Stimulated activated CD4-positive, alpha-beta T cell treated with anti-CD3 and anti-CD28 coated beads, Interleukin-15, amount 100 ng/mL, for 48 hours (primary cell): ENCODE data around the gene TLR7.

Experiments used
- DNase-seq, 2 donors: peaks; one replicate each; pipeline ENCODE4 v3.0.0-alpha.2; 2020; ENCODE audit warnings: low read depth in 2 of 2

Gene TLR7

DNA sequence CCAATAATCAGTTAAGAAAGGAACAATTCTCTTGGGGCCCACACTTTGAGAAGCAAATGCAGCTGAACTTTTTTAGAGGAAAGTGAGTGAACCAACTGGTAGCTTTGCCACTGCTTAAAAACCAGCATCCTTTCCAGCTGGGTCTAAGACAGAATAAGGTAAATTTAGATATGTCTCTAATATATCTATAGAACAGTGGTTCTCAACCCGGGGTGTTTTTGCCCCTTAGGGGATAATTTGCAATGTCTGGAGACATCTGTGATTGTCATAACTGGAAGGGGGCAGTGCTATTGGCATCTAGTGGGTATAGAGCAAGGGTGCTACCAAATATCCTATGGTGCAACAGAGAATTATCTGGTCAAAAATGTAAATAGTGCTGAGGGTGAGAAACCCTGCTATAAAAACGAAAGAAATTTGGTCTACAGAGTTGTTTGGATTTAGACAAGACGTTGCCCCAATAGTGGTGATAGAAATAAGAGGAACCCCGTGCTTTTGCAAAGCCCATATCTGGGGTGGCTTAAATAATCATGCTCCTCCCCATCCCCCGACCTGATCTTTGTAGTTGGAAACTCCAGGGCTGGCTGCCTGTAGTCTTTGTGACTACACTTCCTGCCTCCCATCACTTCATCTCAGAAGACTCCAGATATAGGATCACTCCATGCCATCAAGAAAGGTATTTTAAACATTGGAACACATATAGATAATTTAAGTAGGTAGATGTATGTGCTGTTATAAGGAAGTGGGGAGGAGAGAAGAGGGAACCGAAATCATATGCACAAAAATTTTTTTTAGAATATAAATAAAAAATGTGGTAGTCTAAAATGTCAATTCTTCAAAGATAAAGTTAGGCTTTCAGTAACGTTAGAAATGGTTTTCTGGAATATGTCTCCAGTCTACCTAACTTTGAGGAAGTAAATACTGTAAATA is at the start of gene TLR7:
TSS of gene TLR7 (plus strand) at position 622 of the 927 bp plus-strand sequence. CDS start 507 bp downstream, outside the sequence.
- DNase-seq, result no peak

DNA sequence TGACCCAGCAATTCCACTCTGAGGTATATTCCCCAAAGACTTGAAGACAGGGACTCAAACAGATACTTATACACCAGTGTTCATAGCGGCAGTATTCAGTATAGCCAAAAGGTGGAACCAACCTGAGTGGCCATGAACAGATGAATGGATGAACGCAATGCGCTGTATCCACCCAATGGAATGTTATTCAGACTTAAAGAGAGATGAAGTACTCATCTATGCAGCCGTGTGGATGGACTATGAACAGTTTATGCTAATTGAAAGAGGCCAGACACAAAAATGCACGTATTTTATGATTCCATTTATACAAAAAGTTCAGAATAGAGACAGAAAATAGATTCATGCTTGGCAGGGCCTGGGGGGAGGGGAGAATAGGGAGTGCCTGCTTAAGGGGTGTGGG is 49.3 kb upstream of the TLR7 start:
- DNase-seq, result no peak

- no peak for DNase-seq
Observed at GRCh38 chrX:12819222-12819621, 47.6 kb upstream of the TLR7 start.

- DNase-seq, result no peak
Observed at GRCh38 chrX:12820737-12821136, 46.1 kb upstream of the TLR7 start.

DNA sequence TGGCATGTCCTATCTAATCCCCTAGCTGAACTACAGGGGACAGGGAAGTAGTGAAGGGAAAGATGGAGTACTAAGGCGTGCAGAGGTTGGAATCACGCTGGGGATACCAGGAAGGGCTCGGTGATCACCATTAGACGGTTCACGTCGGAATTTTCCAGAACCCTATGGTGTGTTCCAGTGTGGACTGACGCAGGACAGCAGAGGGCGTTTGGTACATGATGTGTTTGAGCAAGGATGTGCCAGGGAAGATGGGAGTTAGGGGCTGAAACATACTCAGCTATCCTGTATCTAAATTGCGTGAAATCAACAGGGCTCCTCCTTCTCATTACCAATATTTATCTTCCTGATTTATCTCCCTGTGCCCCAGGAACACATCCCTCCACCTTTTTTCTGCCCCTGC is 41.9 kb upstream of the TLR7 start:
- no peak for DNase-seq

DNA sequence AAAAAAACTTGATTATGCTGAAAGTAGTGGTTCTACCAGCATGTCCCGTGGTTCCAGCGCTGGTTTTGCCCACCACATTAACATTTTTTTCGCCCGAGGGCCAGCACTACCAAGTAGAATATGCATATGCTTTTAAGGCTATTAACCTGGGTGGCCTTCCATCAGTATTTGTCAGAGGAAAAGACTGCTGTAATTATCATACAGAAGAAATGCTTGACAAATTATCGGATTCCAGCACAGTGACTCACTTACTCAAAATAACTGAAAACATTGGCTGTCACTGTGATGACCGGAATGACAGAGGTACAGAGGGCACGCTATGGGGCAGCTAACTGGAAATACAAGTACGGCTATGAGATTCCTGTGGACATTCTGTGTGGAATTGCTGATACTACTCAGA is 41.1 kb upstream of the TLR7 start:
- no peak for DNase-seq

DNA sequence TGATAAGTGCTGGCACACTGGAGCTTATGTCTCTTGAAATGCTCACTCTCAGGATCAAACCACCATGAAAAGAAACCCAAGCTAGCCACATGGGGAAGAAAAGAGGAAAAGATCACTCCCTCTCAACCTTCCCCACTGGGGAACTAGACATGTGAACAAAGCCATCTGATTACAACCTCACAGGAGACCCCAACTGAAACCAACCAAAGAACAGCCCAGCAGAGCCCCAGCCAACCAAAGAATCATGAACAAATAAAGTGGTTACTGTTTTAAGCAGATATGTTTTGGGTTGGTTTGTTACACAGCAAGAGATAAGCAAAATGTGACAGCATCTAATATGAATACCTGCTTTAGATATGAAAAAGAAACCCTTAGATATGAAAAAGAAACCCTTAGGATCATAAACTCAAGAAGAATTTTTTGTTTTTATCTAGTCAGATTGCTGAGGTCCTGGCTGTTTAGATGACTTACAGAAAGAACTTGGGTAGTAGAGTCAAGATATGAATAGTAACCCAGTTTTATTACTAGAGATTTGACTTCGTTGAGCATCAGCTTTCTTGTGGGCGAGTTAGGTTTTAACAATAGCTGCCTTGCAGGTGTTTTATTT is 23.7 kb upstream of the TLR7 start:
- DNase-seq, result no peak

DNA sequence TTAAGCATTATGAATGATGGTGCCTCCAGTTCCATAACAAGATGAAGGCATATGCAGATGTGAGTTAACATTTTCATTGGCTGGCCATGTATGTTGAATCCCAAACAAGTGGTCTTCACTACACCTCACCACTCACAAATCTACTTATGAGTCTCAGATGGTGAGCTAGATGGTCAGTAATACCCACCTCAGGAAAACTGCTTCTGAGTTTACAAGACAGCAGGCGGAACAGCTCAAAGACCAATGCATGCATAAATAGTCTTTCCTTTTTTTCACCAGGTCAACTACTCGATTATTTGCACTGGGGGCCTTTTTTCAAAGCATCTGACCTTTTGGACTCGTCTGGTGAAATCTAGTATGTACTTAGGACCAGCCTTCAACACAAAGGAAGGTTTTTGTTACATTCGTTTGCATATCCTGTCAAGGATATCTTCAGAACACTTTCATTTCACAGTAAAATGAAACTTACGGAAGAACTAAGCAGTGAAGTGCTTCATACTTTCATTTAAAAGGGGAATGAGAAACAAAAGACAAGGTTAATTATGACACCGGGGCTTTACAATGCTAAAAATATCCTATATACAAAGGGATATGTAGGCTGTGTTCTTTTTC is 23.1 kb upstream of the TLR7 start:
- no peak for DNase-seq

DNA sequence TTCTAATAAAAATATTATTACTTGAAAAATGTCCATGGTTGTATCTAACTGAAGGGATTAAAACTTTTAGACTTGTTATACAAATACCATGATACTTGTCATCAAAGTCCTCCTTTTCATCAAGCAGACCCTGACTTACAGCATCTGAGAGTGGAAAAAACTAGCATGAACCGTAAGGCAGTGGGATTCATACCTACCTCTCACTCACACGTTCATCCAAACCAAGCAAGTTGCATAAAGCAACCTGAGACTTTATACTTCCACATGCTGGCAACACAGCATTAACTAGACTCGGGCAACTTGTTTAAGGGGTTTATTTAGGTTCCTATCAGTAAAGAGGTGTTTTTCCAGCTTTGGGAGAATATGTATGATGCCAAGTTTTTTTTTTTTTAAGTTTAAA is 22.6 kb upstream of the TLR7 start:
- DNase-seq, result no peak

- no peak for DNase-seq
Observed at GRCh38 chrX:12865359-12865758, 1.5 kb upstream of the TLR7 start.

DNA sequence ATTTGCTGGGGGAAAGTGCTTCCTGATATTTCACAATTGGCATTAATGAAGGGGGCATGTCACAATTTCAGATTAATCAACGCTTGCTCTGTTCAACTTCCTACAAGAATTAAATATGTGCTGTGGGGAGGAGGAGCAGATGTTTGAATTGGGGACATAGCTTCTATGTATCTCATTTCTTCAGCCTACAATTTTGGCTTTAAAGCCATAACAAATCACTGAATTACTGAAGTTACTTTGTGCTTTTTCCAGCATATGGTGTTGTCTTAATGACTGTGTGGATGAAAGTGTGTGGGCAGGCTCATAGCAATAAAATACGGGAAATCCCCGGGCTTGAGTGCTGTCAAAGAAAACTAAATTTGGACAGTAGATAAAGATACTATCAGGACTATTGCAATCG is 813 bp downstream of the TLR7 start:
- DNase-seq, result no peak

GRCh38 chrX:12868747-12869146 is 1.9 kb downstream of the TLR7 start:
- no peak for DNase-seq

DNA sequence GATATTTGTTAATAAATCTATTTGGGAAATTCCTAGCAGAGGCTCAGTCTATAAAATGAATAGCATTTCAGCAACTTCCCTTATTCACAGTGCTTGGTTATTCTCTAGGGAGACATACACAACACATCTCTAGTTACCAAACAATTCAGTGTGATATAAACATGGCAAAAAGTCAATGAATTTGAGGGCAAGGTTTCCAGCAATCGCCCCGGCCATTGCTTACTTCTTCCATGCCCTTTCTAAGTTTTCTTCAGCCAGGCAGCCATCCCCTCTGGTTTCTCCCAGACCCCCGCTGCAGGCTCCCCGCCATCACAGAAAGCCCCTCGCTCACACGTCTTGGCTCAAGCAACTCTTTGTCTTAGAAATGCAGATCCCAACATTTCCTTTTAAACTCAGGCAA is 4.4 kb downstream of the TLR7 start:
- no peak for DNase-seq

GRCh38 chrX:12872741-12873140 is 5.9 kb downstream of the TLR7 start:
- no peak for DNase-seq

GRCh38 chrX:12874581-12874980 is 7.7 kb downstream of the TLR7 start:
- DNase-seq, result no peak

GRCh38 chrX:12877386-12877785 is 10.5 kb downstream of the TLR7 start:
- no peak for DNase-seq

- DNase-seq, result no peak
Observed at GRCh38 chrX:12878536-12878935, 11.7 kb downstream of the TLR7 start.

- DNase-seq, result no peak
Observed at GRCh38 chrX:12881914-12882313, 15.0 kb downstream of the TLR7 start.

DNA sequence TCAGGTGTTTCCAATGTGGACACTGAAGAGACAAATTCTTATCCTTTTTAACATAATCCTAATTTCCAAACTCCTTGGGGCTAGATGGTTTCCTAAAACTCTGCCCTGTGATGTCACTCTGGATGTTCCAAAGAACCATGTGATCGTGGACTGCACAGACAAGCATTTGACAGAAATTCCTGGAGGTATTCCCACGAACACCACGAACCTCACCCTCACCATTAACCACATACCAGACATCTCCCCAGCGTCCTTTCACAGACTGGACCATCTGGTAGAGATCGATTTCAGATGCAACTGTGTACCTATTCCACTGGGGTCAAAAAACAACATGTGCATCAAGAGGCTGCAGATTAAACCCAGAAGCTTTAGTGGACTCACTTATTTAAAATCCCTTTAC is 18.6 kb downstream of the TLR7 start:
- DNase-seq, result no peak

- no peak for DNase-seq
Observed at GRCh38 chrX:12886545-12886944, 19.7 kb downstream of the TLR7 start.

GRCh38 chrX:12887141-12887540 is 20.3 kb downstream of the TLR7 start:
- DNase-seq, result no peak

GRCh38 chrX:12887767-12888166 is 20.9 kb downstream of the TLR7 start:
- DNase-seq, result no peak

DNA sequence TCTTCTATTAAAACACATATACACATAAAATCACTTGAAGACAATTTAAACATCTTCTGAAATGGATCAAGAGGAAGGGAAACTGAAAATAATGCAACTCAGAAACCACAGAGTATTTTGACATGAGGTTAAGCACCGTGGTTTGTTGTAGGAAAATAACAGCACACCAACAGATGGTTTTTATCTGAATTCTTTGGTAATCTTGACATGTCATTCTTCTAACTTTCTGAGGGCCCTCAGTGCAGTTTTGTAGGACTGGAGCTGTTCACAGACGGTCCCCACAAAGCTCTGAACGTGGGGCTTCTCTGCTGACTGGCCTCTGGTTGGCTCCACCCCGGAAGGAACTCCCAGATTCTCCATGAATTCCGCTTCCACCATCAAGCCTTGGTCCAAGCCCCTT is 23.6 kb downstream of the TLR7 start:
- DNase-seq, result no peak
